Activated T-cell treated with anti-CD3 and anti-CD28 coated beads, Interleukin-2, amount 50 U/mL, for 72 hours (primary cell): ENCODE measurements around the gene AMMECR1. TPM values are rescaled to one million over a fixed set of nuclear protein-coding genes. Genes with fewer than 3 reads are reported as not detected.

Source experiments
- ATAC-seq, 2 donors: fragments of 150-1000 bp; cut with Tn5 transposase; replicated peaks in 1 of 2; 2 replicates each; pipeline ENCODE4 v1.10.0; 2021; ENCODE audit warnings: moderate library complexity in 2 of 2, mild to moderate bottlenecking in 1 of 2
- DNase-seq, 2 donors: peaks; one replicate each; pipeline ENCODE4 v3.0.0; 2021 to 2022; ENCODE audit warnings: mixed read lengths in 1 of 2
- H3K27ac Mint-ChIP-seq: one replicate; pipeline ENCODE4 v1.8.0; 2022; ENCODE audit warnings: mild to moderate bottlenecking, moderate library complexity, mixed read lengths
- H3K27me3 Mint-ChIP-seq: one replicate; pipeline ENCODE4 v1.8.0; 2022; ENCODE audit warnings: low read depth, mixed read lengths
- H3K36me3 Mint-ChIP-seq, 2 donors: one replicate each; pipeline ENCODE4 v1.8.0; 2022; ENCODE audit warnings: mixed read lengths in 2 of 2, mild to moderate bottlenecking in 1 of 2; ENCODE audit not compliant: insufficient read depth in 2 of 2
- H3K4me1 Mint-ChIP-seq: one replicate; pipeline ENCODE4 v1.8.0; 2022; ENCODE audit warnings: low read depth, mixed read lengths
- H3K4me3 Mint-ChIP-seq, 2 donors: one replicate each; pipeline ENCODE4 v1.8.0; 2022; ENCODE audit warnings: mild to moderate bottlenecking in 2 of 2, mixed read lengths in 2 of 2, moderate library complexity in 2 of 2
- H3K9me3 Mint-ChIP-seq, 2 donors: one replicate each; pipeline ENCODE4 v1.8.0; 2022; ENCODE audit warnings: mixed read lengths in 2 of 2
- total RNA-seq, 2 donors: library from RNA; stranded (reverse); gene quantifications; one replicate each; pipeline ENCODE4 v1.2.3, GENCODE V29; 2022

AMMECR1 gene
- total RNA-seq, 2 donors from 2014 or later = 12.8 to 15.9 TPM

GRCh38 chrX:110180928-110181310 is 137.0 kb downstream of the AMMECR1 start:
- DNase-seq (no peak), ATAC-seq (no peak)
- peaks cover 9% of the 10 kb centered on the region for H3K27me3 Mint-ChIP-seq
- no peak overlapping the region for H3K4me3 Mint-ChIP-seq
- peaks cover 12% of the 10 kb centered on the region for H3K4me1 Mint-ChIP-seq
- peaks cover 1 to 2% of the 10 kb centered on the region in 2 donors for H3K36me3 Mint-ChIP-seq
- no peak overlapping the region for H3K27ac Mint-ChIP-seq
- H3K9me3 Mint-ChIP-seq = peaks cover 0 to 2% of the 10 kb centered on the region in 2 donors

DNA sequence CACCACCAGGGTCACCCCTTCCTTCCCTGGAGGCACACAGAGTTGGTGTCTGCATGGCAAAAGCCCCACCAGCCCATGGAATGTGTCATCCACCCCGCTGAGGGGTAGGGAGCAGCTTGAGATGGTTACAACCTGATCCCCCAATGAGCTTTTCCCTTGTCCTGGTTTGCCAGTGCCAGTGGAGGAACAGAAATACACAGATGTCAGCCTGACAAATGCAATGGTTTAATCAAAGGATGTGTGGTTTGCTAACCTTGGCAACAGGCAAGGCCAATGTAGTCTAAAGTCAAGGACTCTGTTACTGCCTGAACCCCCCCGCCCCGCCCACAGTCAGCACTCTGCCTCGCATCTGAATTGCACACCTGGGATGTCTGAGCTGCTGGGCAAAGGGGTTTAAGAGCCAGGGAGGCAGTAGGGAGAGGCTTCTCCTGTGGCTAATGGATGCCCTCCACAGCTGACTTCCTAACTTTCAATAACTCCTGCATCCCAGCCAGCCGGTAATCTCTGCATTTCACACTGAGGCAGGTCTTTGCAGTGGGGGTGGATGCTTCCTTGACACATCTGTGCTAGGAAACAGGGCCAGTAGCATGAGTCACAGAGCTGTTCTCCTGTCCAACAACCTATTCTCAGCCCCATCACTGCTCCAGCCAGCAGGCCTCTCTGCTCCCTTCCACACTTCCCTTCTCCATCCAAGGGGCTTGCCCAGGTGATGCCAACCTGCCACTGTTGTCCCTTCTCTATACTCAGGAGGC is 137.5 kb downstream of the AMMECR1 start:
- Mint-ChIP-seq H3K9me3 (peaks cover 0 to 2% of the 10 kb centered on the region in 2 donors), H3K27ac (no peak overlapping the region), H3K36me3 (peaks cover 1 to 2% of the 10 kb centered on the region in 2 donors), H3K4me3 (no peak overlapping the region), H3K27me3 (peaks cover 9% of the 10 kb centered on the region), H3K4me1 (peaks cover 12% of the 10 kb centered on the region)
- no peak for ATAC-seq
- DNase-seq = no peak

- H3K4me1 Mint-ChIP-seq = peaks cover 12% of the 10 kb centered on the region
- H3K9me3 Mint-ChIP-seq = no peaks in the 10 kb centered on the region
- no peak overlapping the region for H3K27ac Mint-ChIP-seq
- H3K27me3 Mint-ChIP-seq = peaks cover 9% of the 10 kb centered on the region
- no peak overlapping the region for H3K4me3 Mint-ChIP-seq
- H3K36me3 Mint-ChIP-seq = no peaks in the 10 kb centered on the region
- no peak for DNase-seq
- ATAC-seq = no peak
Measured at GRCh38 chrX:110178179-110178865, 139.6 kb downstream of the AMMECR1 start.

- Mint-ChIP-seq H3K4me3 (no peak overlapping the region), H3K9me3 (no peaks in the 10 kb centered on the region), H3K27me3 (peaks cover 9% of the 10 kb centered on the region), H3K27ac (no peak overlapping the region), H3K36me3 (peaks cover 0 to 1% of the 10 kb centered on the region in 2 donors), H3K4me1 (no peaks in the 10 kb centered on the region)
- no peak for DNase-seq
- no peak for ATAC-seq
Measured at GRCh38 chrX:110175696-110176095, 142.2 kb downstream of the AMMECR1 start.

- peaks cover 0 to 1% of the 10 kb centered on the region in 2 donors for H3K36me3 Mint-ChIP-seq
- H3K27me3 Mint-ChIP-seq = peaks cover 9% of the 10 kb centered on the region
- H3K4me3 Mint-ChIP-seq = no peak overlapping the region
- DNase-seq (no peak), ATAC-seq (no peak)
- H3K27ac Mint-ChIP-seq = no peak overlapping the region
- H3K4me1 Mint-ChIP-seq = no peaks in the 10 kb centered on the region
- no peaks in the 10 kb centered on the region for H3K9me3 Mint-ChIP-seq
Measured at GRCh38 chrX:110175146-110175545, 142.7 kb downstream of the AMMECR1 start.

- peaks cover 0 to 1% of the 10 kb centered on the region in 2 donors for H3K36me3 Mint-ChIP-seq
- ATAC-seq (no peak), DNase-seq (no peak)
- no peak overlapping the region for H3K4me3 Mint-ChIP-seq
- no peak overlapping the region for H3K27ac Mint-ChIP-seq
- no peaks in the 10 kb centered on the region for H3K27me3 Mint-ChIP-seq
- no peaks in the 10 kb centered on the region for H3K9me3 Mint-ChIP-seq
- H3K4me1 Mint-ChIP-seq = peaks cover 4% of the 10 kb centered on the region
Measured at GRCh38 chrX:110173192-110174175, 144.4 kb downstream of the AMMECR1 start.

- H3K9me3 Mint-ChIP-seq = no peaks in the 10 kb centered on the region
- H3K27me3 Mint-ChIP-seq = no peaks in the 10 kb centered on the region
Measured at GRCh38 chrX:110172215-110172614, 145.7 kb downstream of the AMMECR1 start.

DNA sequence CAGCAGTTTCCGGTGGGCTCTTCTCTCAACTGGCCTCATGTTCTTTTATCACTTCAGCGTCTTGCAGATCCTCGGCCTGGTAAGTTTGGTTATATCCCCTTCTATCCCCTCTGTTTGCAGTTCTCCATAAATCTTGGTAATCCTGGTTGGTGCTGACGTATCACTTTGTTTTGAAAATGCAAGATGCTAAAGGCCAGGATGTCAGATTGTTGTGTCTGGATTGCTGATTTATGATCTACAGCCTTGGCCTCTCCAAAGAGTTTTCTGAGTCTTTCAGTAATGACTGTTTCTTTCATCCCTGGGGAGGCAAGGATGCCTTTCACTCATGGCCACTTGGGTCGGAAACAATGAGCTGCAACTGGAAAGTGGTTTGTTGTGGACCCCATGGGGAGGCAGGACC is 146.4 kb downstream of the AMMECR1 start:
- no peak overlapping the region for H3K4me3 Mint-ChIP-seq
- H3K4me1 Mint-ChIP-seq = peaks cover 4% of the 10 kb centered on the region
- no peak overlapping the region for H3K27ac Mint-ChIP-seq
- H3K9me3 Mint-ChIP-seq = no peaks in the 10 kb centered on the region
- H3K27me3 Mint-ChIP-seq = no peaks in the 10 kb centered on the region
- peaks cover 0 to 1% of the 10 kb centered on the region in 2 donors for H3K36me3 Mint-ChIP-seq
- no peak for DNase-seq
- no peak for ATAC-seq

More at GRCh38 chrX:110172215-110172614, 145.7 kb downstream of the AMMECR1 start:
- peaks cover 4% of the 10 kb centered on the region for H3K4me1 Mint-ChIP-seq
- no peak for DNase-seq
- H3K36me3 Mint-ChIP-seq = peaks cover 0 to 1% of the 10 kb centered on the region in 2 donors
- no peak overlapping the region for H3K27ac Mint-ChIP-seq
- no peak overlapping the region for H3K4me3 Mint-ChIP-seq
- no peak for ATAC-seq

DNA sequence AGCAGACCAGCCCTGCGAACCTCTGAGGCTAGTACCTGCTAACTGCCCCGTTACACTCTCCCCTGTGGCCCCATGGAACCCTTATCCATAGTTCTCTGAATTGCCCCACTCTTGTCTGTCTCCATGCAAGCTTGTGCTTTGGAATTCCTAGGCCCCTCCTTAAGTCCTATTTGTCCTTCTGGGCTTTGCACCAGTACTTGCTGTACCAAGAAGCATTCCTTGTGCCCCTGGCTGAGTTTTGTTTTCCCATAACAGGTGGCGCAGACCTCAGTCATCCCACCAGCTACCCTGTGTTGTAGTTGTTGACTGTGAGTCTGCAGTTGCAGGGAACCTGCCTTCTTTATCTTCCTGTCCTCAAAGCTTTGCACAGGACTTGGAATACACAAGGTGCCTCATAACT is 147.9 kb downstream of the AMMECR1 start:
- peaks cover 0 to 1% of the 10 kb centered on the region in 2 donors for H3K36me3 Mint-ChIP-seq
- no peak overlapping the region for H3K27ac Mint-ChIP-seq
- peaks cover 4% of the 10 kb centered on the region for H3K4me1 Mint-ChIP-seq
- ATAC-seq = no peak
- DNase-seq = no peak
- no peak overlapping the region for H3K4me3 Mint-ChIP-seq
- H3K9me3 Mint-ChIP-seq = no peaks in the 10 kb centered on the region
- no peaks in the 10 kb centered on the region for H3K27me3 Mint-ChIP-seq

DNA sequence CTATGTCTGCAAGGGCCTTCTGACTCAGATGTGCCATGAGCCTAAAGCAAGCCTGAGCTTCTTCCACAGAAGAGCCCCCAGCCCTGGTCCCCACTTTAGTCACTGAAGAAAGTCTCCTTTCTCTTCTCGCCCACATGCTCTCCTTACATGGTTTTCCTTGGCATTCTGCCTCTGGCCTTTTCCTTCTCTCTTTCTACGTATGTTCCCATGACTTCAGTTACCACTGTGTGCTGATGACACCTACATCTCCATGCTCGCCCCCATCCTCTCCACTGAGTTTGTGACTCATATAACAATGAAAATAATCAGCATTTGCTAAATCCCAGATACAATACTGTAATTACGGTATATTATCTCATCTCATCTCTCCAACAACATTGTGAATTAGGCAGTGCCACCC is 149.3 kb downstream of the AMMECR1 start:
- DNase-seq (no peak), ATAC-seq (no peak)
- H3K27me3 Mint-ChIP-seq = no peaks in the 10 kb centered on the region
- H3K36me3 Mint-ChIP-seq = peaks cover 0 to 1% of the 10 kb centered on the region in 2 donors
- H3K27ac Mint-ChIP-seq = no peak overlapping the region
- H3K4me1 Mint-ChIP-seq = peaks cover 4% of the 10 kb centered on the region
- H3K4me3 Mint-ChIP-seq = no peak overlapping the region
- no peaks in the 10 kb centered on the region for H3K9me3 Mint-ChIP-seq

DNA sequence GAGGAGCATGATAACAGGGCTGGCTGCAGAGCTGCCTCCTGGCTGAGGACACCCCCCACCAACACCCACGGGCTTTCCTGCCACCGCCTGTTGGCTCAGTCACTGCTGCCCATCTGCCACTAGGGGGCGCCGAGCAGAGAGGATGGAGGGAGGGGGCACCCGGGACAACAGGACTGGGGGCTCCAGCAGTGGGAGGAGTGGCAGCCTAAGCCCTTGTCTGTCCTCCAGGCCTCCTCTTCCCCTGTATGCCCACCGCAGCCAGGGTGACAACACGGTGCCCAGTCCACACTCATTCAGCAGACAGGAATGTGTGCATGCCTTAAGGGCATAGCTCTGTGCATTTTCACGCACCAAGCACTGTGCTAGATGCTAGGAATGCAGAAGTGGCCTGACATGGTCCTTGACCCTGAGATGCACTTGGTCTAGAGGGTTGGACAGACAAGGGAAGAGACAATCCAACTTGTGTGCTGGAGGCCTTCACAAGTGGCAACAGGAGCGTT is 149.9 kb downstream of the AMMECR1 start:
- Mint-ChIP-seq H3K27me3 (no peaks in the 10 kb centered on the region), H3K27ac (no peak overlapping the region), H3K4me3 (no peak overlapping the region), H3K4me1 (peaks cover 4% of the 10 kb centered on the region), H3K9me3 (no peaks in the 10 kb centered on the region), H3K36me3 (peaks cover 0 to 1% of the 10 kb centered on the region in 2 donors)
- ATAC-seq (peak; percentile 43 to 65), DNase-seq (peak; percentile 56 to 61)

- no peak for DNase-seq
- no peak for ATAC-seq
- peaks cover 9% of the 10 kb centered on the region for H3K27me3 Mint-ChIP-seq
Measured at GRCh38 chrX:110163488-110163887, 154.4 kb downstream of the AMMECR1 start.

More at GRCh38 chrX:110163488-110163887, 154.4 kb downstream of the AMMECR1 start:
- H3K9me3 Mint-ChIP-seq = no peaks in the 10 kb centered on the region
- no peaks in the 10 kb centered on the region for H3K36me3 Mint-ChIP-seq
- peaks cover 10% of the 10 kb centered on the region for H3K4me1 Mint-ChIP-seq
- no peak overlapping the region for H3K27ac Mint-ChIP-seq
- H3K4me3 Mint-ChIP-seq = no peak overlapping the region
